HG03060 (cell line): ENCODE results near the gene DHX57.

ENCODE experiments used
- ATAC-seq: cut with Tn5 transposase; IDR thresholded peaks from one replicate; pipeline ENCODE4 v1.9.1; 2021; ENCODE audit warnings: low read depth, moderate number of reproducible peaks; ENCODE audit not compliant: unreplicated experiment

DHX57 gene

GRCh38 chr2:38875576-38876367, at the start of gene DHX57, which contains the start of gene MORN2:
TSS of gene DHX57 (minus strand) at chr2:38875934. CDS start at chr2:38868405, 7,529 bp downstream.
TSS of gene MORN2 (plus strand) at chr2:38875976.
- ATAC-seq, result peak; percentile 89

GRCh38 chr2:38922902-38923301, 47.2 kb upstream of the DHX57 start:
- ATAC-seq, result no peak

GRCh38 chr2:38922389-38922788, 46.7 kb upstream of the DHX57 start:
- no peak for ATAC-seq

- ATAC-seq, result no peak
Observed at GRCh38 chr2:38912619-38913018, 36.9 kb upstream of the DHX57 start.

GRCh38 chr2:38911191-38911590, 35.5 kb upstream of the DHX57 start:
- no peak for ATAC-seq

GRCh38 chr2:38909872-38910271, 34.1 kb upstream of the DHX57 start:
- ATAC-seq, result no peak

GRCh38 chr2:38907743-38908562, 32.2 kb upstream of the DHX57 start:
- ATAC-seq, result peak; percentile 78

- ATAC-seq, result no peak
Observed at GRCh38 chr2:38907242-38907641, 31.5 kb upstream of the DHX57 start.

GRCh38 chr2:38905251-38905650, 29.5 kb upstream of the DHX57 start:
- no peak for ATAC-seq

- no peak for ATAC-seq
Observed at GRCh38 chr2:38900726-38901125, 25.0 kb upstream of the DHX57 start.

- no peak for ATAC-seq
Observed at GRCh38 chr2:38898256-38898655, 22.5 kb upstream of the DHX57 start.

GRCh38 chr2:38892819-38893218, 17.1 kb upstream of the DHX57 start:
- no peak for ATAC-seq

GRCh38 chr2:38889575-38889974, 13.8 kb upstream of the DHX57 start, which contains the start of gene ARHGEF33:
TSS of gene ARHGEF33 (plus strand) at chr2:38889875. CDS start at chr2:38919448, 29,573 bp downstream.
- no peak for ATAC-seq

GRCh38 chr2:38889045-38889444, 13.3 kb upstream of the DHX57 start:
- no peak for ATAC-seq

GRCh38 chr2:38887902-38888554, 12.3 kb upstream of the DHX57 start:
- no peak for ATAC-seq

GRCh38 chr2:38887347-38887746, 11.6 kb upstream of the DHX57 start:
- no peak for ATAC-seq

GRCh38 chr2:38886063-38886462, 10.3 kb upstream of the DHX57 start:
- no peak for ATAC-seq

- no peak for ATAC-seq
Observed at GRCh38 chr2:38876407-38876806, 673 bp upstream of the DHX57 start.

- ATAC-seq, result no peak
Observed at GRCh38 chr2:38875227-38875575, 533 bp downstream of the DHX57 start.

GRCh38 chr2:38873763-38874162, 2.0 kb downstream of the DHX57 start:
- ATAC-seq, result no peak

GRCh38 chr2:38871432-38871831, 4.3 kb downstream of the DHX57 start:
- ATAC-seq, result no peak
